HG02763 (cell line): Measurements from ENCODE around the gene CHM.
"Not testable (repeated sequence)": the region's sequence is repeated elsewhere in the genome, so short reads cannot be mapped to it uniquely, and the experiment has no call there.

ENCODE experiments used
- ATAC-seq: cut with Tn5 transposase; IDR thresholded peaks from one replicate; pipeline ENCODE4 v1.9.1; 2021; ENCODE audit warnings: mild to moderate bottlenecking, moderate library complexity; ENCODE audit not compliant: unreplicated experiment

The CHM gene

GRCh38 chrX:85996555-85996954, 50.8 kb downstream of the CHM start:
- ATAC-seq, result no peak

GRCh38 chrX:85995641-85996040, 51.7 kb downstream of the CHM start:
- no peak for ATAC-seq

GRCh38 chrX:85994797-85995196, 52.6 kb downstream of the CHM start:
- ATAC-seq, result no peak

- ATAC-seq, result no peak
These were observed 53.1 kb downstream of the CHM start for GRCh38 chrX:85994228-85994627.

- ATAC-seq, result no peak
These were observed 53.7 kb downstream of the CHM start for GRCh38 chrX:85993539-85994197.

GRCh38 chrX:85992811-85993229, 54.5 kb downstream of the CHM start:
- no peak for ATAC-seq

GRCh38 chrX:85988353-85988752, 59.0 kb downstream of the CHM start:
- ATAC-seq, result no peak

- ATAC-seq, result no peak
These were observed 67.1 kb downstream of the CHM start for GRCh38 chrX:85980286-85980685.

- peak; percentile 76 for ATAC-seq
These were observed 70.1 kb downstream of the CHM start for GRCh38 chrX:85977218-85977617.

- not testable (repeated sequence) for ATAC-seq
These were observed 75.0 kb downstream of the CHM start for GRCh38 chrX:85972351-85972750.

- no peak for ATAC-seq
These were observed 82.6 kb downstream of the CHM start for GRCh38 chrX:85964744-85965143.

- no peak for ATAC-seq
These were observed 83.6 kb downstream of the CHM start for GRCh38 chrX:85963736-85964135.

GRCh38 chrX:85955510-85955909, 91.8 kb downstream of the CHM start:
- ATAC-seq, result no peak

- not testable (repeated sequence) for ATAC-seq
These were observed 102.6 kb downstream of the CHM start for GRCh38 chrX:85944751-85945150.

GRCh38 chrX:85941275-85941674, 106.1 kb downstream of the CHM start:
- ATAC-seq, result no peak

GRCh38 chrX:85939942-85940341, 107.4 kb downstream of the CHM start:
- not testable (repeated sequence) for ATAC-seq

- not testable (repeated sequence) for ATAC-seq
These were observed 113.0 kb downstream of the CHM start for GRCh38 chrX:85934399-85934798.

GRCh38 chrX:85930099-85930498, 117.3 kb downstream of the CHM start:
- no peak for ATAC-seq

GRCh38 chrX:85928606-85929005, 118.8 kb downstream of the CHM start:
- ATAC-seq, result no peak

- ATAC-seq, result no peak
These were observed 119.6 kb downstream of the CHM start for GRCh38 chrX:85927740-85928139.

- no peak for ATAC-seq
These were observed 124.5 kb downstream of the CHM start for GRCh38 chrX:85922821-85923220.

- ATAC-seq, result not testable (repeated sequence)
These were observed 130.6 kb downstream of the CHM start for GRCh38 chrX:85916656-85917280.

GRCh38 chrX:85914431-85914830, 132.9 kb downstream of the CHM start:
- no peak for ATAC-seq
